Fibroblast of lung (primary cell): ENCODE results near the gene TCP11X2. TPM values are rescaled to one million over a fixed set of nuclear protein-coding genes. Genes with fewer than 3 reads are reported as not detected.
"Not testable (repeated sequence)": the region's sequence is repeated elsewhere in the genome, so short reads cannot be mapped to it uniquely, and the experiment has no call there.

Experiments used
- DNase-seq, 2 donors: peaks; one replicate each; pipeline versions ENCODE4 v3.0.0 to v3.0.0-alpha.2; 2010; ENCODE audit warnings: low read depth in 2 of 2
- H2AFZ ChIP-seq: 2 replicates; pipeline ENCODE4 v1.5.1; 2012; ENCODE audit warnings: low read length, control low read depth, inconsistent platforms
- H3K27ac ChIP-seq: 2 replicates; pipeline ENCODE4 v1.5.1; 2011; ENCODE audit warnings: low read length, control low read depth; ENCODE audit not compliant: insufficient read depth
- H3K27me3 ChIP-seq: 2 replicates; pipeline ENCODE4 v1.5.1; 2011; ENCODE audit warnings: mild to moderate bottlenecking, low read length; ENCODE audit not compliant: control insufficient read depth, insufficient read depth
- H3K36me3 ChIP-seq: 2 replicates; pipeline ENCODE4 v1.5.1; 2011; ENCODE audit warnings: low read length; ENCODE audit not compliant: control insufficient read depth, insufficient read depth
- H3K4me1 ChIP-seq: 2 replicates; pipeline ENCODE4 v1.5.1; 2011; ENCODE audit warnings: low read length; ENCODE audit not compliant: control insufficient read depth, insufficient read depth; ENCODE audit errors: extremely low read depth
- H3K4me2 ChIP-seq: 2 replicates; pipeline ENCODE4 v1.5.1; 2011; ENCODE audit warnings: low read length, control low read depth; ENCODE audit not compliant: insufficient read depth; ENCODE audit errors: extremely low read depth
- H3K4me3 ChIP-seq, 4 experiments: fragments of 200-600 bp in 1 of 4; sonication (generic) in 1 of 4; replicated peaks in 1 of 4; 2 replicates each; pipeline ENCODE4 v1.5.1; 2011 to 2016; ENCODE audit warnings: low read length in 4 of 4, low read depth in 3 of 4, mild to moderate bottlenecking in 3 of 4, control low read depth in 2 of 4, inconsistent platforms in 1 of 4, mixed read lengths in 1 of 4; ENCODE audit not compliant: insufficient read depth in 1 of 4; ENCODE audit errors: control extremely low read depth in 1 of 4
- H3K79me2 ChIP-seq: 2 replicates; pipeline ENCODE4 v1.5.1; 2012; ENCODE audit warnings: mild to moderate bottlenecking, low read length, inconsistent platforms; ENCODE audit not compliant: control insufficient read depth, insufficient read depth
- H3K9ac ChIP-seq: 2 replicates; pipeline ENCODE4 v1.5.1; 2011; ENCODE audit warnings: mild to moderate bottlenecking, low read length, control low read depth; ENCODE audit not compliant: insufficient read depth
- H3K9me3 ChIP-seq: 2 replicates; pipeline ENCODE4 v1.5.1; 2012; ENCODE audit warnings: low read depth, low read length; ENCODE audit not compliant: control insufficient read depth, insufficient read depth
- H4K20me1 ChIP-seq: 2 replicates; pipeline ENCODE4 v1.5.1; 2011; ENCODE audit warnings: low read length; ENCODE audit not compliant: control insufficient read depth, insufficient read depth; ENCODE audit errors: extremely low read depth
- CTCF ChIP-seq, 2 donors: IDR thresholded peaks in 1 of 2; conservative IDR thresholded peaks in 1 of 2; 1 replicate in 1 of 2; 2 replicates in 1 of 2; pipeline ENCODE4 v1.5.1; 2011 to 2012; ENCODE audit warnings: low read length in 2 of 2, control low read depth in 1 of 2, inconsistent platforms in 1 of 2, low read depth in 1 of 2, mild to moderate bottlenecking in 1 of 2
- EZH2 ChIP-seq: IDR thresholded peaks from 2 replicates; pipeline ENCODE4 v1.5.1; 2012; ENCODE audit warnings: low read length, control low read depth, mild to moderate bottlenecking; ENCODE audit errors: missing control alignments
- polyA plus RNA-seq, 2 donors: library from polyadenylated mRNA; depleted of rRNA in 1 of 2; stranded (reverse) in 1 of 2; unstranded in 1 of 2; fragments of >200 nt; gene quantifications; 2 replicates each; pipeline ENCODE4 v1.2.1, GENCODE V29; 2011 to 2012; ENCODE audit warnings: missing spikeins in 1 of 2
- total RNA-seq: library from RNA; depleted of rRNA; stranded (reverse); fragments of >200 nt; gene quantifications from 2 replicates; pipeline ENCODE4 v1.2.1, GENCODE V29; 2014

Gene TCP11X2
- total and polyA plus RNA-seq, 2 donors (not counting 1 experiment from before 2014, with no cell fraction given) = not detected

DNA sequence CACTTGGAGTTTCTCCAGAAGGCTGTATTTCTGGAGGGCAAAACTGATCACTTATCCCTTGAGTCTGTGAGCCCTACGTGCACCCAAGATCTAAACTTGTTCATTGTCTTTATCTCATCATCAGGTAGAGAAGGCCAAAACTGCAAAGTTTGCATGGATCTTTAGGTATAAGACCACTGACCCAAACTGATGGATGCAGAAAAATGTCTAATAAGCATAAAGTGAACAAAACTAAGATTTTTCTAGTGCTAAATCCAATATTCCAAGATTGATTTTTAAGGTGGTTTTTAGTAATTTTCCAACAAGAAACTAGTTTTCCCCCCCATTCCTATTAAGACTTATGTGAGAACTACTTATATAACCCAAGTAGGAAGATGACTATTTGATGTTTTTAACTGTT, 42.9 kb upstream of the TCP11X2 start:
- Histone ChIP-seq H3K9ac (no peak overlapping the region), H3K4me2 (no peak overlapping the region), H3K4me1 (no peaks in the 10 kb centered on the region), H3K9me3 (no peaks in the 10 kb centered on the region), H3K27ac (no peak overlapping the region), H3K36me3 (no peaks in the 10 kb centered on the region), H3K27me3 (no peaks in the 10 kb centered on the region), H2AFZ (no peak overlapping the region), H3K4me3 (no peak overlapping the region), H4K20me1 (no peaks in the 10 kb centered on the region), H3K79me2 (no peaks in the 10 kb centered on the region)
- no peak for DNase-seq
- TF ChIP-seq EZH2 = no peak
- no peak for TF ChIP-seq CTCF (conservative IDR thresholded peaks at IDR 0.05 in 1 of 2, IDR thresholded peaks at IDR 0.05 in 1 of 2; ENCODE audit: low read depth in 1 of 2, low read length in 2 of 2)

DNA sequence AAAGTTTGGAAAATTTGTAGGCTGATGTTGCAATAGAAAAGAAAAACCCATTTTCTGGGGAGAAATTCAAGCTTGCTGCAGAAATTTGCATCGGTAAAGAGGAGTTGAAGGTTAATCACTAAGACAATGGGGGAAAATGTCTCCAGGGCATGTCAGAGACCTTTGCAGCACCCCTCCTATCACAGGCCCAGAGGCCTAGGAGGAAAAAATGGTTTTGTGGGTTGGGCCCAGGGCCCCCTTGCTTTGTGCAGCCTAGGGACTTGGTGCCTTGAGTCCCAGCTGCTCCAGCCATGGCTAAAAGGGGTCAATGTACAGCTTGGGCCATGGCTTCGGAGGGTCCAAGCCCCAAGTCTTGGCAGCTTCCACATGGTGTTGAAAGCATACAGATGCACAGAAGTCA, 27.1 kb upstream of the TCP11X2 start:
- H2AFZ ChIP-seq = no peak overlapping the region
- H3K27me3 ChIP-seq = no peaks in the 10 kb centered on the region
- no peak overlapping the region for H3K27ac ChIP-seq
- no peak overlapping the region for H3K9ac ChIP-seq
- no peaks in the 10 kb centered on the region for H3K4me1 ChIP-seq
- no peak for TF ChIP-seq EZH2
- TF ChIP-seq CTCF (conservative IDR thresholded peaks at IDR 0.05 in 1 of 2, IDR thresholded peaks at IDR 0.05 in 1 of 2; ENCODE audit: low read depth in 1 of 2, low read length in 2 of 2) = no peak
- H4K20me1 ChIP-seq = no peaks in the 10 kb centered on the region
- H3K4me2 ChIP-seq = no peak overlapping the region
- DNase-seq = no peak
- no peaks in the 10 kb centered on the region for H3K9me3 ChIP-seq
- no peaks in the 10 kb centered on the region for H3K36me3 ChIP-seq
- H3K4me3 ChIP-seq = no peak overlapping the region
- H3K79me2 ChIP-seq = no peaks in the 10 kb centered on the region

GRCh38 chrX:102491766-102492165, 20.2 kb upstream of the TCP11X2 start:
- no peak overlapping the region for H2AFZ ChIP-seq
- no peaks in the 10 kb centered on the region for H4K20me1 ChIP-seq
- H3K4me1 ChIP-seq = no peaks in the 10 kb centered on the region
- no peak overlapping the region for H3K9ac ChIP-seq
- no peaks in the 10 kb centered on the region for H3K79me2 ChIP-seq
- no peak overlapping the region for H3K27ac ChIP-seq
- no peaks in the 10 kb centered on the region for H3K27me3 ChIP-seq
- H3K9me3 ChIP-seq = no peaks in the 10 kb centered on the region
- H3K36me3 ChIP-seq = no peaks in the 10 kb centered on the region
- H3K4me2 ChIP-seq = no peak overlapping the region
- H3K4me3 ChIP-seq = no peak overlapping the region
- TF ChIP-seq EZH2 = no peak
- TF ChIP-seq CTCF (conservative IDR thresholded peaks at IDR 0.05 in 1 of 2, IDR thresholded peaks at IDR 0.05 in 1 of 2; ENCODE audit: low read depth in 1 of 2, low read length in 2 of 2) = no peak
- DNase-seq = peak; percentile 2 to 10

DNA sequence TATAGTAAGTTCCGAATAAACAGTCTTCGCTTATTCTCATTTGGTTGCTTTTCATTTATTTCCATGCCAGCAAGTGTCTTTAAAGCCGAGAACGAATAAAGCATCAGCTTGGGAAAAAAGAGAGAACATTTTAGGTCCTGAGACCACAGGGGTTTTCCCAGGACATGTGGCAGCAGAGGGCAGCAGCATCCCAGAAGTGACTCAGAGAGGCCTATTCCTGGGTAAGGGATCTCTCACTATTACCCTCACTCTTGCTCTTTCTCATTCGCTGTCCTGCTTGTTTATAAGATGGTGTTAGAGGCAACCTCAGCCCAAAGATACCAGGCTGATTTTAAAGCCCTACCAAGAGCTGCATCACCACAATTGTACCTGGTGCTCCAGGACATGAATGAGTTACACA, 7.2 kb upstream of the TCP11X2 start:
- H3K4me3 ChIP-seq, DNase-seq, H3K4me2 ChIP-seq, H3K27me3 ChIP-seq, H3K27ac ChIP-seq, H3K36me3 ChIP-seq, H3K9ac ChIP-seq, H4K20me1 ChIP-seq, H2AFZ ChIP-seq, H3K4me1 ChIP-seq, H3K79me2 ChIP-seq, H3K9me3 ChIP-seq: not testable (repeated sequence)

- not testable (repeated sequence) for H3K4me3 ChIP-seq, H2AFZ ChIP-seq, H3K9me3 ChIP-seq, H3K79me2 ChIP-seq, H3K9ac ChIP-seq, H3K4me2 ChIP-seq, H3K27ac ChIP-seq, H3K4me1 ChIP-seq, H3K36me3 ChIP-seq, H4K20me1 ChIP-seq, H3K27me3 ChIP-seq, DNase-seq
Measured at GRCh38 chrX:102470215-102470614, 1.4 kb downstream of the TCP11X2 start.
